Mammary epithelial cell (primary cell): Measurements from ENCODE around the gene CLRN1.

Source experiments
- CTCF ChIP-seq, 2 donors: IDR thresholded peaks in 1 of 2; conservative IDR thresholded peaks in 1 of 2; 2 replicates each; pipeline ENCODE4 v1.5.1; 2011 to 2012; ENCODE audit warnings: inconsistent platforms in 2 of 2, low read length in 2 of 2, mild to moderate bottlenecking in 2 of 2, control low read depth in 1 of 2, low read depth in 1 of 2; ENCODE audit not compliant: insufficient read depth in 1 of 2; ENCODE audit errors: extremely low read depth in 1 of 2
- EZH2 ChIP-seq: IDR thresholded peaks from 2 replicates; pipeline ENCODE4 v1.6.1; 2012; ENCODE audit warnings: low read length, inconsistent platforms, borderline replicate concordance

DNA sequence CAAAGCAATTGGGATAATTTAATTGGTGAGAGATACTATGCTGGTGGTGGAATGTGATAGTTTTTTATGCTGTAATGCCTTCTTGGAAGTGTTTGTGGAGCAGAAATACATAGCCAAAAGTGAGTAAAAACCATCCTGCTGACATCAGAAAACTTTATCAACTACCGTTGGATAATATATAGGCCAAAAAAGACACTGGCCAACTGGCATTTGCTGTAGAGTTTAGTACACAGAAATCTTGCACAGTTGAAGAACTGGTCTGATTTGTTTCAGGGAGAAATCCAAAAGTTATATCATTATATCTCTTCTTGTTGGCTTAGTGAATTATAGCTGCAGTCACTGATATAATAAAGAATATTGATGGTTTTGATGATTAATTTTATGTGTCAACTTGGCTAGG is 66.8 kb downstream of the CLRN1 start:
- TF ChIP-seq EZH2 (no peak), CTCF (conservative IDR thresholded peaks at IDR 0.05 in 1 of 2, IDR thresholded peaks at IDR 0.05 in 1 of 2; ENCODE audit: extremely low read depth in 1 of 2, insufficient read depth in 1 of 2, low read depth in 1 of 2, low read length in 2 of 2) (no peak)
